ENCODE results near the gene TTF1.

The TTF1 gene

GRCh38 chr9:132440735-132441134 lies 34.1 kb upstream of the TTF1 start:
- Histone ChIP-seq H3K9ac (ENCODE audit: low read length) (no peak overlapping the region), H4K8ac (ENCODE audit: low read depth, low read length) (no peak overlapping the region), H3K27me3 (ENCODE audit: insufficient read depth, low read length) (no peaks in the 10 kb centered on the region), H3K23ac (ENCODE audit: low read length) (no peak overlapping the region), H3K79me2 (ENCODE audit: control insufficient read depth, insufficient read depth, low read length, poor library complexity) (no peaks in the 10 kb centered on the region), H2BK5ac (ENCODE audit: low read depth, low read length, poor library complexity) (no peak overlapping the region), H2BK12ac (ENCODE audit: low read length) (no peak overlapping the region), H3K4me1 (ENCODE audit: control insufficient read depth in 1 of 2, insufficient read depth in 2 of 2, low read length in 2 of 2) (no peaks in the 10 kb centered on the region), H3K4me2 (ENCODE audit: low read length) (no peak overlapping the region), H2AK5ac (ENCODE audit: low read length) (no peak overlapping the region), H3K4me3 (ENCODE audit: low read depth, low read length) (no peak overlapping the region), H4K91ac (ENCODE audit: low read depth, low read length) (no peak overlapping the region), H3K14ac (ENCODE audit: low read length) (no peak overlapping the region), H2BK120ac (ENCODE audit: insufficient read depth, low read length, poor library complexity) (no peak overlapping the region), H3K9me3 (ENCODE audit: insufficient read depth, low read depth, low read length) (peaks cover 2% of the 10 kb centered on the region), H3K18ac (ENCODE audit: low read length) (no peak overlapping the region), H3K4ac (ENCODE audit: low read depth, low read length) (no peak overlapping the region), H4K12ac (ENCODE audit: low read depth, low read length) (no peak overlapping the region), H2AFZ (ENCODE audit: insufficient read depth, low read length, poor library complexity) (no peak overlapping the region), H3K27ac (ENCODE audit: low read depth, low read length) (no peak overlapping the region), H3K36me3 (ENCODE audit: control insufficient read depth in 1 of 2, insufficient read depth in 2 of 2, low read length in 2 of 2) (no peaks in the 10 kb centered on the region), H3K79me1 (ENCODE audit: low read length) (no peaks in the 10 kb centered on the region)
- DNase-seq: no peak
- WGBS (ENCODE audit: extremely low coverage, insufficient coverage, insufficient read length): no CpG with 5 or more reads among the region's 6 CpGs

GRCh38 chr9:132439153-132439552 lies 32.5 kb upstream of the TTF1 start:
- no peak overlapping the region for H4K8ac ChIP-seq (ENCODE audit: low read depth, low read length)
- H3K9me3 ChIP-seq (ENCODE audit: insufficient read depth, low read depth, low read length): peaks cover 2% of the 10 kb centered on the region
- no peak overlapping the region for H4K91ac ChIP-seq (ENCODE audit: low read depth, low read length)
- H3K27me3 ChIP-seq (ENCODE audit: insufficient read depth, low read length): no peaks in the 10 kb centered on the region
- H2AK5ac ChIP-seq (ENCODE audit: low read length): no peak overlapping the region
- H3K14ac ChIP-seq (ENCODE audit: low read length): no peak overlapping the region
- H3K79me2 ChIP-seq (ENCODE audit: control insufficient read depth, insufficient read depth, low read length, poor library complexity): no peaks in the 10 kb centered on the region
- H2AFZ ChIP-seq (ENCODE audit: insufficient read depth, low read length, poor library complexity): no peak overlapping the region
- no peak overlapping the region for H2BK12ac ChIP-seq (ENCODE audit: low read length)
- WGBS (ENCODE audit: extremely low coverage, insufficient coverage, insufficient read length): no CpG with 5 or more reads among the region's 4 CpGs
- H3K27ac ChIP-seq (ENCODE audit: low read depth, low read length): no peak overlapping the region
- DNase-seq: peak in 1 of 2 donors; percentile 4
- H3K4me1 ChIP-seq (ENCODE audit: control insufficient read depth in 1 of 2, insufficient read depth in 2 of 2, low read length in 2 of 2): no peaks in the 10 kb centered on the region
- no peak overlapping the region for H3K4me2 ChIP-seq (ENCODE audit: low read length)
- no peaks in the 10 kb centered on the region for H3K79me1 ChIP-seq (ENCODE audit: low read length)
- H3K4ac ChIP-seq (ENCODE audit: low read depth, low read length): no peak overlapping the region
- no peak overlapping the region for H2BK5ac ChIP-seq (ENCODE audit: low read depth, low read length, poor library complexity)
- no peak overlapping the region for H2BK120ac ChIP-seq (ENCODE audit: insufficient read depth, low read length, poor library complexity)
- no peak overlapping the region for H3K18ac ChIP-seq (ENCODE audit: low read length)
- no peak overlapping the region for H3K9ac ChIP-seq (ENCODE audit: low read length)
- no peak overlapping the region for H3K23ac ChIP-seq (ENCODE audit: low read length)
- H3K36me3 ChIP-seq (ENCODE audit: control insufficient read depth in 1 of 2, insufficient read depth in 2 of 2, low read length in 2 of 2): no peaks in the 10 kb centered on the region
- no peak overlapping the region for H4K12ac ChIP-seq (ENCODE audit: low read depth, low read length)
- H3K4me3 ChIP-seq (ENCODE audit: low read depth, low read length): no peak overlapping the region

- no peak overlapping the region for H2BK5ac ChIP-seq (ENCODE audit: low read depth, low read length, poor library complexity)
- H3K79me2 ChIP-seq (ENCODE audit: control insufficient read depth, insufficient read depth, low read length, poor library complexity): no peaks in the 10 kb centered on the region
- peaks cover 2% of the 10 kb centered on the region for H3K9me3 ChIP-seq (ENCODE audit: insufficient read depth, low read depth, low read length)
- no peak overlapping the region for H4K8ac ChIP-seq (ENCODE audit: low read depth, low read length)
- H3K36me3 ChIP-seq (ENCODE audit: control insufficient read depth in 1 of 2, insufficient read depth in 2 of 2, low read length in 2 of 2): no peaks in the 10 kb centered on the region
- H3K27me3 ChIP-seq (ENCODE audit: insufficient read depth, low read length): no peaks in the 10 kb centered on the region
- no peak overlapping the region for H2BK120ac ChIP-seq (ENCODE audit: insufficient read depth, low read length, poor library complexity)
- H3K18ac ChIP-seq (ENCODE audit: low read length): no peak overlapping the region
- H3K14ac ChIP-seq (ENCODE audit: low read length): no peak overlapping the region
- H3K4ac ChIP-seq (ENCODE audit: low read depth, low read length): no peak overlapping the region
- H4K91ac ChIP-seq (ENCODE audit: low read depth, low read length): no peak overlapping the region
- no peak overlapping the region for H3K4me2 ChIP-seq (ENCODE audit: low read length)
- no peak overlapping the region for H2BK12ac ChIP-seq (ENCODE audit: low read length)
- H2AK5ac ChIP-seq (ENCODE audit: low read length): no peak overlapping the region
- no peak overlapping the region for H4K12ac ChIP-seq (ENCODE audit: low read depth, low read length)
- H3K4me1 ChIP-seq (ENCODE audit: control insufficient read depth in 1 of 2, insufficient read depth in 2 of 2, low read length in 2 of 2): no peaks in the 10 kb centered on the region
- no peak overlapping the region for H3K9ac ChIP-seq (ENCODE audit: low read length)
- no peak overlapping the region for H3K27ac ChIP-seq (ENCODE audit: low read depth, low read length)
- no CpG with 5 or more reads among the region's 10 CpGs for WGBS (ENCODE audit: extremely low coverage, insufficient coverage, insufficient read length)
- DNase-seq: no peak
- no peak overlapping the region for H3K23ac ChIP-seq (ENCODE audit: low read length)
- no peak overlapping the region for H2AFZ ChIP-seq (ENCODE audit: insufficient read depth, low read length, poor library complexity)
- no peaks in the 10 kb centered on the region for H3K79me1 ChIP-seq (ENCODE audit: low read length)
- no peak overlapping the region for H3K4me3 ChIP-seq (ENCODE audit: low read depth, low read length)
Measured at GRCh38 chr9:132434881-132435280, 28.2 kb upstream of the TTF1 start.

GRCh38 chr9:132430998-132431397 lies 24.4 kb upstream of the TTF1 start:
- H3K23ac ChIP-seq (ENCODE audit: low read length): no peak overlapping the region
- no peak overlapping the region for H4K12ac ChIP-seq (ENCODE audit: low read depth, low read length)
- H3K27ac ChIP-seq (ENCODE audit: low read depth, low read length): no peak overlapping the region
- no peak overlapping the region for H4K8ac ChIP-seq (ENCODE audit: low read depth, low read length)
- no peak overlapping the region for H2BK12ac ChIP-seq (ENCODE audit: low read length)
- no peaks in the 10 kb centered on the region for H3K79me1 ChIP-seq (ENCODE audit: low read length)
- no peak overlapping the region for H2BK5ac ChIP-seq (ENCODE audit: low read depth, low read length, poor library complexity)
- no peak overlapping the region for H4K91ac ChIP-seq (ENCODE audit: low read depth, low read length)
- H3K4me3 ChIP-seq (ENCODE audit: low read depth, low read length): no peak overlapping the region
- H3K18ac ChIP-seq (ENCODE audit: low read length): no peak overlapping the region
- no CpG with 5 or more reads among the region's 1 CpG for WGBS (ENCODE audit: extremely low coverage, insufficient coverage, insufficient read length)
- H3K9ac ChIP-seq (ENCODE audit: low read length): no peak overlapping the region
- no peaks in the 10 kb centered on the region for H3K36me3 ChIP-seq (ENCODE audit: control insufficient read depth in 1 of 2, insufficient read depth in 2 of 2, low read length in 2 of 2)
- no peaks in the 10 kb centered on the region for H3K4me1 ChIP-seq (ENCODE audit: control insufficient read depth in 1 of 2, insufficient read depth in 2 of 2, low read length in 2 of 2)
- no peak overlapping the region for H2BK120ac ChIP-seq (ENCODE audit: insufficient read depth, low read length, poor library complexity)
- no peak overlapping the region for H3K4me2 ChIP-seq (ENCODE audit: low read length)
- DNase-seq: no peak
- H3K4ac ChIP-seq (ENCODE audit: low read depth, low read length): no peak overlapping the region
- H2AFZ ChIP-seq (ENCODE audit: insufficient read depth, low read length, poor library complexity): no peak overlapping the region
- no peak overlapping the region for H3K14ac ChIP-seq (ENCODE audit: low read length)
- H2AK5ac ChIP-seq (ENCODE audit: low read length): no peak overlapping the region
- no peaks in the 10 kb centered on the region for H3K27me3 ChIP-seq (ENCODE audit: insufficient read depth, low read length)
- no peaks in the 10 kb centered on the region for H3K79me2 ChIP-seq (ENCODE audit: control insufficient read depth, insufficient read depth, low read length, poor library complexity)
- H3K9me3 ChIP-seq (ENCODE audit: insufficient read depth, low read depth, low read length): no peaks in the 10 kb centered on the region
